Measurements from ENCODE around the gene PNMA8B.
"Not testable (repeated sequence)": the region's sequence is repeated elsewhere in the genome, so short reads cannot be mapped to it uniquely, and the experiment has no call there.

Gene PNMA8B

GRCh38 chr19:46528601-46529590 lies 33.2 kb upstream of the PNMA8B start:
- Histone ChIP-seq H3K9me3 (ENCODE audit: control insufficient read depth, insufficient read depth, low read depth, low read length) (no peaks in the 10 kb centered on the region), H3K4me3 (ENCODE audit: low read depth, low read length) (0 out of 2 replicates have a peak overlapping the region, but pooled peaks have one; percentile 5), H3K27me3 (ENCODE audit: control insufficient read depth, insufficient read depth, low read length) (no peaks in the 10 kb centered on the region), H3K9ac (ENCODE audit: low read length) (no peak overlapping the region), H3K4me1 (ENCODE audit: control insufficient read depth, insufficient read depth, low read length) (peaks cover 20% of the 10 kb centered on the region), H3K36me3 (ENCODE audit: control insufficient read depth, insufficient read depth, low read length) (no peaks in the 10 kb centered on the region), H3K27ac (ENCODE audit: low read depth, low read length) (no peak overlapping the region)

- H3K27me3 ChIP-seq (ENCODE audit: control insufficient read depth, insufficient read depth, low read length); H3K4me3 ChIP-seq (ENCODE audit: low read depth, low read length); H3K36me3 ChIP-seq (ENCODE audit: control insufficient read depth, insufficient read depth, low read length); H3K27ac ChIP-seq (ENCODE audit: low read depth, low read length); H3K9me3 ChIP-seq (ENCODE audit: control insufficient read depth, insufficient read depth, low read depth, low read length); H3K9ac ChIP-seq (ENCODE audit: low read length): not testable (repeated sequence)
- H3K4me1 ChIP-seq (ENCODE audit: control insufficient read depth, insufficient read depth, low read length) = peaks cover 20% of the 10 kb centered on the region
These were observed 31.1 kb upstream of the PNMA8B start for GRCh38 chr19:46526801-46527200.

- Histone ChIP-seq H3K9me3 (ENCODE audit: control insufficient read depth, insufficient read depth, low read depth, low read length) (no peaks in the 10 kb centered on the region), H3K36me3 (ENCODE audit: control insufficient read depth, insufficient read depth, low read length) (no peaks in the 10 kb centered on the region), H3K9ac (ENCODE audit: low read length) (no peak overlapping the region), H3K4me3 (ENCODE audit: low read depth, low read length) (no peak overlapping the region), H3K27ac (ENCODE audit: low read depth, low read length) (no peak overlapping the region), H3K4me1 (ENCODE audit: control insufficient read depth, insufficient read depth, low read length) (peaks cover 11% of the 10 kb centered on the region), H3K27me3 (ENCODE audit: control insufficient read depth, insufficient read depth, low read length) (no peaks in the 10 kb centered on the region)
These were observed 28.6 kb upstream of the PNMA8B start for GRCh38 chr19:46524308-46524707.

- not testable (repeated sequence) for H3K27ac ChIP-seq (ENCODE audit: low read depth, low read length)
These were observed 27.3 kb upstream of the PNMA8B start for GRCh38 chr19:46522988-46523387.

GRCh38 chr19:46521241-46521868 lies 25.7 kb upstream of the PNMA8B start:
- Histone ChIP-seq H3K36me3 (ENCODE audit: control insufficient read depth, insufficient read depth, low read length) (no peaks in the 10 kb centered on the region), H3K27me3 (ENCODE audit: control insufficient read depth, insufficient read depth, low read length) (no peaks in the 10 kb centered on the region), H3K4me1 (ENCODE audit: control insufficient read depth, insufficient read depth, low read length) (no peaks in the 10 kb centered on the region), H3K9ac (ENCODE audit: low read length) (no peak overlapping the region), H3K9me3 (ENCODE audit: control insufficient read depth, insufficient read depth, low read depth, low read length) (no peaks in the 10 kb centered on the region), H3K27ac (ENCODE audit: low read depth, low read length) (no peak overlapping the region), H3K4me3 (ENCODE audit: low read depth, low read length) (no peak overlapping the region)

More at GRCh38 chr19:46522988-46523387, 27.3 kb upstream of the PNMA8B start:
- not testable (repeated sequence) for H3K9ac ChIP-seq (ENCODE audit: low read length); H3K27me3 ChIP-seq (ENCODE audit: control insufficient read depth, insufficient read depth, low read length); H3K36me3 ChIP-seq (ENCODE audit: control insufficient read depth, insufficient read depth, low read length); H3K9me3 ChIP-seq (ENCODE audit: control insufficient read depth, insufficient read depth, low read depth, low read length); H3K4me1 ChIP-seq (ENCODE audit: control insufficient read depth, insufficient read depth, low read length); H3K4me3 ChIP-seq (ENCODE audit: low read depth, low read length)

GRCh38 chr19:46520616-46521015 lies 24.9 kb upstream of the PNMA8B start:
- no peak overlapping the region for H3K4me3 ChIP-seq (ENCODE audit: low read depth, low read length)
- no peaks in the 10 kb centered on the region for H3K36me3 ChIP-seq (ENCODE audit: control insufficient read depth, insufficient read depth, low read length)
- H3K9me3 ChIP-seq (ENCODE audit: control insufficient read depth, insufficient read depth, low read depth, low read length) = no peaks in the 10 kb centered on the region
- H3K27ac ChIP-seq (ENCODE audit: low read depth, low read length) = no peak overlapping the region
- no peak overlapping the region for H3K9ac ChIP-seq (ENCODE audit: low read length)
- no peaks in the 10 kb centered on the region for H3K4me1 ChIP-seq (ENCODE audit: control insufficient read depth, insufficient read depth, low read length)
- no peaks in the 10 kb centered on the region for H3K27me3 ChIP-seq (ENCODE audit: control insufficient read depth, insufficient read depth, low read length)

GRCh38 chr19:46517471-46517870 lies 21.8 kb upstream of the PNMA8B start:
- no peaks in the 10 kb centered on the region for H3K27me3 ChIP-seq (ENCODE audit: control insufficient read depth, insufficient read depth, low read length)

GRCh38 chr19:46515879-46516350 lies 20.2 kb upstream of the PNMA8B start:
- H3K9me3 ChIP-seq (ENCODE audit: control insufficient read depth, insufficient read depth, low read depth, low read length) = peaks cover 8% of the 10 kb centered on the region; the same call in 1 of the 2 replicates
- H3K9ac ChIP-seq (ENCODE audit: low read length) = no peak overlapping the region
- H3K27ac ChIP-seq (ENCODE audit: low read depth, low read length) = no peak overlapping the region
- H3K4me3 ChIP-seq (ENCODE audit: low read depth, low read length) = no peak overlapping the region
- no peaks in the 10 kb centered on the region for H3K27me3 ChIP-seq (ENCODE audit: control insufficient read depth, insufficient read depth, low read length)
- no peaks in the 10 kb centered on the region for H3K36me3 ChIP-seq (ENCODE audit: control insufficient read depth, insufficient read depth, low read length)
- H3K4me1 ChIP-seq (ENCODE audit: control insufficient read depth, insufficient read depth, low read length) = 0 out of 2 replicates have a peak, but pooled peaks cover 2% of the 10 kb centered on the region

More at GRCh38 chr19:46517471-46517870, 21.8 kb upstream of the PNMA8B start:
- no peak overlapping the region for H3K27ac ChIP-seq (ENCODE audit: low read depth, low read length)
- no peaks in the 10 kb centered on the region for H3K9me3 ChIP-seq (ENCODE audit: control insufficient read depth, insufficient read depth, low read depth, low read length)
- H3K4me1 ChIP-seq (ENCODE audit: control insufficient read depth, insufficient read depth, low read length) = 0 out of 2 replicates have a peak, but pooled peaks cover 2% of the 10 kb centered on the region
- no peak overlapping the region for H3K9ac ChIP-seq (ENCODE audit: low read length)
- H3K4me3 ChIP-seq (ENCODE audit: low read depth, low read length) = no peak overlapping the region
- no peaks in the 10 kb centered on the region for H3K36me3 ChIP-seq (ENCODE audit: control insufficient read depth, insufficient read depth, low read length)

GRCh38 chr19:46515290-46515609 lies 19.6 kb upstream of the PNMA8B start:
- no peak overlapping the region for H3K9ac ChIP-seq (ENCODE audit: low read length)
- peaks cover 8% of the 10 kb centered on the region; the same call in 1 of the 2 replicates for H3K9me3 ChIP-seq (ENCODE audit: control insufficient read depth, insufficient read depth, low read depth, low read length)
- no peaks in the 10 kb centered on the region for H3K36me3 ChIP-seq (ENCODE audit: control insufficient read depth, insufficient read depth, low read length)
- no peak overlapping the region for H3K27ac ChIP-seq (ENCODE audit: low read depth, low read length)
- no peaks in the 10 kb centered on the region for H3K27me3 ChIP-seq (ENCODE audit: control insufficient read depth, insufficient read depth, low read length)
- H3K4me3 ChIP-seq (ENCODE audit: low read depth, low read length) = no peak overlapping the region
- 0 out of 2 replicates have a peak, but pooled peaks cover 2% of the 10 kb centered on the region for H3K4me1 ChIP-seq (ENCODE audit: control insufficient read depth, insufficient read depth, low read length)

GRCh38 chr19:46514589-46515289 lies 19.1 kb upstream of the PNMA8B start:
- Histone ChIP-seq H3K27ac (ENCODE audit: low read depth, low read length) (no peak overlapping the region), H3K4me1 (ENCODE audit: control insufficient read depth, insufficient read depth, low read length) (0 out of 2 replicates have a peak, but pooled peaks cover 2% of the 10 kb centered on the region), H3K4me3 (ENCODE audit: low read depth, low read length) (no peak overlapping the region), H3K36me3 (ENCODE audit: control insufficient read depth, insufficient read depth, low read length) (no peaks in the 10 kb centered on the region), H3K27me3 (ENCODE audit: control insufficient read depth, insufficient read depth, low read length) (no peaks in the 10 kb centered on the region), H3K9me3 (ENCODE audit: control insufficient read depth, insufficient read depth, low read depth, low read length) (peaks cover 8% of the 10 kb centered on the region; the same call in 1 of the 2 replicates), H3K9ac (ENCODE audit: low read length) (no peak overlapping the region)

Measured in HUES6 (cell line).